Loucy (cell line): ENCODE results near the gene MAML2.

Experiments
- EZH2phosphoT487 ChIP-seq: fragments of 200-600 bp; IDR thresholded peaks from 2 replicates; pipeline ENCODE4 v1.6.1; 2018; ENCODE audit warnings: antibody characterized with exemption, mild to moderate bottlenecking, moderate library complexity, borderline replicate concordance
- TF ChIP-seq, protein P1 (sequence below): fragments of 200-600 bp; sonication (generic); conservative IDR thresholded peaks from 2 replicates; pipeline ENCODE4 v1.5.1; 2014; ENCODE audit warnings: mild to moderate bottlenecking, antibody characterized with exemption, low read length

DNA sequence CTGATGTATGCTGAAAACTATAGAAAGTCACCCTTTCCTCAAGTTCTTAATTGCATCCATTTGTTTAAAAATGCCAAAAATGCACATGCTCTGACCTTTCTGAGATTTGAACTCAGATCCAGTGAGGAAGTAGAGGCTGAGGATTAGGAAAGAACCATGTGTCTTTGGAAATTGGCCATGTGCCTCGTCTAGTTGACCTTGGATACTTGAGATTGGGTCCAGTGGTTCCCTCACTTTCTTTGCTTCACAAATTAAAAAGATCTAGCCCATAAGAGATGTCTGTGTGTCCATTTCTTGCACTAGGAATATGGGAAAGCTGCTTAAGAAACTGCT lies 128.3 kb downstream of the MAML2 start:
- TF ChIP-seq, protein P1, sequence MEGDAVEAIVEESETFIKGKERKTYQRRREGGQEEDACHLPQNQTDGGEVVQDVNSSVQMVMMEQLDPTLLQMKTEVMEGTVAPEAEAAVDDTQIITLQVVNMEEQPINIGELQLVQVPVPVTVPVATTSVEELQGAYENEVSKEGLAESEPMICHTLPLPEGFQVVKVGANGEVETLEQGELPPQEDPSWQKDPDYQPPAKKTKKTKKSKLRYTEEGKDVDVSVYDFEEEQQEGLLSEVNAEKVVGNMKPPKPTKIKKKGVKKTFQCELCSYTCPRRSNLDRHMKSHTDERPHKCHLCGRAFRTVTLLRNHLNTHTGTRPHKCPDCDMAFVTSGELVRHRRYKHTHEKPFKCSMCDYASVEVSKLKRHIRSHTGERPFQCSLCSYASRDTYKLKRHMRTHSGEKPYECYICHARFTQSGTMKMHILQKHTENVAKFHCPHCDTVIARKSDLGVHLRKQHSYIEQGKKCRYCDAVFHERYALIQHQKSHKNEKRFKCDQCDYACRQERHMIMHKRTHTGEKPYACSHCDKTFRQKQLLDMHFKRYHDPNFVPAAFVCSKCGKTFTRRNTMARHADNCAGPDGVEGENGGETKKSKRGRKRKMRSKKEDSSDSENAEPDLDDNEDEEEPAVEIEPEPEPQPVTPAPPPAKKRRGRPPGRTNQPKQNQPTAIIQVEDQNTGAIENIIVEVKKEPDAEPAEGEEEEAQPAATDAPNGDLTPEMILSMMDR = no peak
- TF ChIP-seq EZH2phosphoT487 = no peak
